ENCODE measurements around the gene ZSWIM6.

Gene ZSWIM6

GRCh38 chr5:61371474-61371873 is 39.4 kb downstream of the ZSWIM6 start:
- Histone ChIP-seq H3K4me3 (ENCODE audit: control insufficient read depth in 1 of 7, extremely low read depth in 1 of 7, insufficient read depth in 4 of 7, low read depth in 2 of 7, low read length in 6 of 7) (no peak overlapping the region), H3K9me3 (ENCODE audit: control extremely low read depth in 1 of 5, control insufficient read depth in 4 of 5, insufficient read depth in 2 of 5, low read depth in 1 of 5, low read length in 4 of 5) (no peaks in the 10 kb centered on the region), H3K36me3 (ENCODE audit: control insufficient read depth in 4 of 4, insufficient read depth in 4 of 4, low read length in 3 of 4) (no peaks in the 10 kb centered on the region), H3K27ac (ENCODE audit: insufficient read depth in 1 of 2, low read depth in 1 of 2, low read length in 2 of 2, poor library complexity in 1 of 2, severe bottlenecking in 2 of 2) (no peak overlapping the region), H3K4me1 (ENCODE audit: control extremely low read depth in 1 of 4, control insufficient read depth in 4 of 4, insufficient read depth in 4 of 4, low read length in 3 of 4) (no peaks in the 10 kb centered on the region), H3K27me3 (replicated peaks in 2 of 5; ENCODE audit: control insufficient read depth in 4 of 5, insufficient read depth in 5 of 5, low read length in 4 of 5) (no peaks in the 10 kb centered on the region)
- CTCF ChIA-PET = no interaction called here
- WGBS (ENCODE audit: insufficient coverage) = 96% methylated on average over 5 of the region's 5 CpGs
- POLR2A ChIA-PET = interaction anchor here (1.0 kb wide), 1 partner anchor 18 kb away, joined by 3 read pairs; no protein-coding TSS in a partner anchor
- DNase-seq = no peak

- POLR2A ChIA-PET = no interaction called here
- H3K4me3 ChIP-seq (ENCODE audit: control insufficient read depth in 1 of 7, extremely low read depth in 1 of 7, insufficient read depth in 4 of 7, low read depth in 2 of 7, low read length in 6 of 7) = no peak overlapping the region
- CTCF ChIA-PET = interaction anchor here (1.2 kb wide), 1 partner anchor 20 kb away, joined by 3 read pairs; no protein-coding TSS in a partner anchor
- no CpG with 5 or more reads among the region's 2 CpGs for WGBS (ENCODE audit: insufficient coverage)
- no peaks in the 10 kb centered on the region for H3K9me3 ChIP-seq (ENCODE audit: control extremely low read depth in 1 of 5, control insufficient read depth in 4 of 5, insufficient read depth in 2 of 5, low read depth in 1 of 5, low read length in 4 of 5)
- no peak overlapping the region for H3K27ac ChIP-seq (ENCODE audit: insufficient read depth in 1 of 2, low read depth in 1 of 2, low read length in 2 of 2, poor library complexity in 1 of 2, severe bottlenecking in 2 of 2)
- no peaks in the 10 kb centered on the region for H3K4me1 ChIP-seq (ENCODE audit: control extremely low read depth in 1 of 4, control insufficient read depth in 4 of 4, insufficient read depth in 4 of 4, low read length in 3 of 4)
- H3K27me3 ChIP-seq (replicated peaks in 2 of 5; ENCODE audit: control insufficient read depth in 4 of 5, insufficient read depth in 5 of 5, low read length in 4 of 5) = no peaks in the 10 kb centered on the region
- H3K36me3 ChIP-seq (ENCODE audit: control insufficient read depth in 4 of 4, insufficient read depth in 4 of 4, low read length in 3 of 4) = no peaks in the 10 kb centered on the region
- DNase-seq = no peak
These were observed 47.6 kb downstream of the ZSWIM6 start for GRCh38 chr5:61379677-61380076.

- POLR2A ChIA-PET = no interaction called here
- no peak for DNase-seq
- no CpG with 5 or more reads among the region's 2 CpGs for WGBS (ENCODE audit: insufficient coverage)
- Histone ChIP-seq H3K27ac (ENCODE audit: insufficient read depth in 1 of 2, low read depth in 1 of 2, low read length in 2 of 2, poor library complexity in 1 of 2, severe bottlenecking in 2 of 2) (no peak overlapping the region), H3K36me3 (ENCODE audit: control insufficient read depth in 4 of 4, insufficient read depth in 4 of 4, low read length in 3 of 4) (no peaks in the 10 kb centered on the region), H3K4me3 (ENCODE audit: control insufficient read depth in 1 of 7, extremely low read depth in 1 of 7, insufficient read depth in 4 of 7, low read depth in 2 of 7, low read length in 6 of 7) (no peak overlapping the region), H3K9me3 (ENCODE audit: control extremely low read depth in 1 of 5, control insufficient read depth in 4 of 5, insufficient read depth in 2 of 5, low read depth in 1 of 5, low read length in 4 of 5) (no peaks in the 10 kb centered on the region), H3K27me3 (replicated peaks in 2 of 5; ENCODE audit: control insufficient read depth in 4 of 5, insufficient read depth in 5 of 5, low read length in 4 of 5) (no peaks in the 10 kb centered on the region), H3K4me1 (ENCODE audit: control extremely low read depth in 1 of 4, control insufficient read depth in 4 of 4, insufficient read depth in 4 of 4, low read length in 3 of 4) (peaks cover 0 to 1% (median 0%) of the 10 kb centered on the region in 4 experiments)
- CTCF ChIA-PET = no interaction called here
These were observed 49.9 kb downstream of the ZSWIM6 start for GRCh38 chr5:61381968-61382367.

- CTCF ChIA-PET = interaction anchor here (2.0 to 2.2 kb wide), 2 partner anchors 15 to 20 kb away, joined by 5 to 9 read pairs; no protein-coding TSS in a partner anchor
- WGBS (ENCODE audit: insufficient coverage) = 88% methylated on average over 1 of the region's 3 CpGs
These were observed 53.6 kb downstream of the ZSWIM6 start for GRCh38 chr5:61385627-61386026.

GRCh38 chr5:61386045-61386800 is 54.2 kb downstream of the ZSWIM6 start:
- CTCF ChIA-PET = interaction anchor here (2.0 to 2.2 kb wide), 2 partner anchors 14 to 20 kb away, joined by 5 to 9 read pairs; no protein-coding TSS in a partner anchor
- H3K36me3 ChIP-seq (ENCODE audit: control insufficient read depth in 4 of 4, insufficient read depth in 4 of 4, low read length in 3 of 4) = peaks cover 0 to 3% (median 0%) of the 10 kb centered on the region in 4 experiments
- no peaks in the 10 kb centered on the region for H3K27me3 ChIP-seq (replicated peaks in 2 of 5; ENCODE audit: control insufficient read depth in 4 of 5, insufficient read depth in 5 of 5, low read length in 4 of 5)
- peaks cover 0 to 1% (median 0%) of the 10 kb centered on the region in 4 experiments for H3K4me1 ChIP-seq (ENCODE audit: control extremely low read depth in 1 of 4, control insufficient read depth in 4 of 4, insufficient read depth in 4 of 4, low read length in 3 of 4)
- H3K4me3 ChIP-seq (ENCODE audit: control insufficient read depth in 1 of 7, extremely low read depth in 1 of 7, insufficient read depth in 4 of 7, low read depth in 2 of 7, low read length in 6 of 7) = no peak overlapping the region
- POLR2A ChIA-PET = interaction anchor here (0.6 kb wide), 1 partner anchor 36 kb away, joined by 4 read pairs; no protein-coding TSS in a partner anchor
- DNase-seq = no peak
- 40% methylated on average over 1 of the region's 2 CpGs for WGBS (ENCODE audit: insufficient coverage)
- H3K27ac ChIP-seq (ENCODE audit: insufficient read depth in 1 of 2, low read depth in 1 of 2, low read length in 2 of 2, poor library complexity in 1 of 2, severe bottlenecking in 2 of 2) = no peak overlapping the region
- H3K9me3 ChIP-seq (ENCODE audit: control extremely low read depth in 1 of 5, control insufficient read depth in 4 of 5, insufficient read depth in 2 of 5, low read depth in 1 of 5, low read length in 4 of 5) = no peaks in the 10 kb centered on the region

More at GRCh38 chr5:61385627-61386026, 53.6 kb downstream of the ZSWIM6 start:
- Histone ChIP-seq H3K36me3 (ENCODE audit: control insufficient read depth in 4 of 4, insufficient read depth in 4 of 4, low read length in 3 of 4) (no peaks in the 10 kb centered on the region), H3K27me3 (replicated peaks in 2 of 5; ENCODE audit: control insufficient read depth in 4 of 5, insufficient read depth in 5 of 5, low read length in 4 of 5) (no peaks in the 10 kb centered on the region), H3K27ac (ENCODE audit: insufficient read depth in 1 of 2, low read depth in 1 of 2, low read length in 2 of 2, poor library complexity in 1 of 2, severe bottlenecking in 2 of 2) (no peak overlapping the region), H3K9me3 (ENCODE audit: control extremely low read depth in 1 of 5, control insufficient read depth in 4 of 5, insufficient read depth in 2 of 5, low read depth in 1 of 5, low read length in 4 of 5) (no peaks in the 10 kb centered on the region), H3K4me3 (ENCODE audit: control insufficient read depth in 1 of 7, extremely low read depth in 1 of 7, insufficient read depth in 4 of 7, low read depth in 2 of 7, low read length in 6 of 7) (no peak overlapping the region), H3K4me1 (ENCODE audit: control extremely low read depth in 1 of 4, control insufficient read depth in 4 of 4, insufficient read depth in 4 of 4, low read length in 3 of 4) (peaks cover 0 to 1% (median 0%) of the 10 kb centered on the region in 4 experiments)
- DNase-seq = no peak
- POLR2A ChIA-PET = no interaction called here

- Histone ChIP-seq H3K4me1 (ENCODE audit: control extremely low read depth in 1 of 4, control insufficient read depth in 4 of 4, insufficient read depth in 4 of 4, low read length in 3 of 4) (peaks cover 0 to 1% (median 0%) of the 10 kb centered on the region in 4 experiments), H3K27ac (ENCODE audit: insufficient read depth in 1 of 2, low read depth in 1 of 2, low read length in 2 of 2, poor library complexity in 1 of 2, severe bottlenecking in 2 of 2) (no peak overlapping the region), H3K36me3 (ENCODE audit: control insufficient read depth in 4 of 4, insufficient read depth in 4 of 4, low read length in 3 of 4) (peaks cover 0 to 8% (median under 1%) of the 10 kb centered on the region in 4 experiments), H3K4me3 (ENCODE audit: control insufficient read depth in 1 of 7, extremely low read depth in 1 of 7, insufficient read depth in 4 of 7, low read depth in 2 of 7, low read length in 6 of 7) (no peak overlapping the region), H3K27me3 (replicated peaks in 2 of 5; ENCODE audit: control insufficient read depth in 4 of 5, insufficient read depth in 5 of 5, low read length in 4 of 5) (no peaks in the 10 kb centered on the region), H3K9me3 (ENCODE audit: control extremely low read depth in 1 of 5, control insufficient read depth in 4 of 5, insufficient read depth in 2 of 5, low read depth in 1 of 5, low read length in 4 of 5) (no peaks in the 10 kb centered on the region)
- WGBS (ENCODE audit: insufficient coverage) = 80% methylated on average over 1 of the region's 3 CpGs
- ChIA-PET CTCF (interaction anchor here (1.7 to 1.8 kb wide), 2 partner anchors 14 to 334 kb away, joined by 4 read pairs; no protein-coding TSS in a partner anchor), POLR2A (no interaction called here)
- no peak for DNase-seq
These were observed 57.6 kb downstream of the ZSWIM6 start for GRCh38 chr5:61389609-61390008.

- 100% methylated on average over 1 of the region's 1 CpG for WGBS (ENCODE audit: insufficient coverage)
- Histone ChIP-seq H3K4me3 (ENCODE audit: control insufficient read depth in 1 of 7, extremely low read depth in 1 of 7, insufficient read depth in 4 of 7, low read depth in 2 of 7, low read length in 6 of 7) (no peak overlapping the region), H3K4me1 (ENCODE audit: control extremely low read depth in 1 of 4, control insufficient read depth in 4 of 4, insufficient read depth in 4 of 4, low read length in 3 of 4) (no peaks in the 10 kb centered on the region), H3K27me3 (replicated peaks in 2 of 5; ENCODE audit: control insufficient read depth in 4 of 5, insufficient read depth in 5 of 5, low read length in 4 of 5) (no peaks in the 10 kb centered on the region), H3K9me3 (ENCODE audit: control extremely low read depth in 1 of 5, control insufficient read depth in 4 of 5, insufficient read depth in 2 of 5, low read depth in 1 of 5, low read length in 4 of 5) (no peaks in the 10 kb centered on the region), H3K27ac (ENCODE audit: insufficient read depth in 1 of 2, low read depth in 1 of 2, low read length in 2 of 2, poor library complexity in 1 of 2, severe bottlenecking in 2 of 2) (no peak overlapping the region), H3K36me3 (ENCODE audit: control insufficient read depth in 4 of 4, insufficient read depth in 4 of 4, low read length in 3 of 4) (peaks cover 0 to 8% (median 2%) of the 10 kb centered on the region in 4 experiments)
- DNase-seq = no peak
- ChIA-PET CTCF (interaction anchor here (0.6 to 2.5 kb wide), 2 partner anchors 10 to 12 kb away, joined by 4 to 6 read pairs; no protein-coding TSS in a partner anchor), POLR2A (no interaction called here)
These were observed 62.1 kb downstream of the ZSWIM6 start for GRCh38 chr5:61394078-61394704.

Data from common myeloid progenitor, CD34-positive (primary cell).